ENCODE data around the gene SRR.

- TF ChIP-seq GATA2 (IDR thresholded peaks at IDR 0.05; ENCODE audit: low read depth, low read length) (no peak), GATA3 (IDR thresholded peaks at IDR 0.05; ENCODE audit: low read depth, low read length) (no peak)
Measured at GRCh38 chr17:2346475-2346874, 42.7 kb downstream of the SRR start.

Measured in SH-SY5Y (cell line).